IMR-90 (cell line): ENCODE data around the gene DNAJB5. TPM values are rescaled to one million over a fixed set of nuclear protein-coding genes. Genes with fewer than 3 reads are reported as not detected.

Source experiments
- ATAC-seq: fragments of 200-7000 bp; cut with Tn5 transposase; 2 replicates; pipeline ENCODE4 v1.9.1; 2020; ENCODE audit warnings: low read depth, mild to moderate bottlenecking, moderate library complexity
- BruUV-seq: library from RNA; stranded (reverse); fragments of 400-500 nt; replicated peaks from 2 replicates; lab custom pipeline; 2021; lab: Mats Ljungman, UMichigan
- CTCF ChIA-PET: fragments of 300-600 bp; formaldehyde crosslinking; extraction: SDS; loops from one replicate; lab custom pipeline; 2021; ENCODE audit warnings: antibody characterized with exemption; lab: Yijun Ruan, JAX
- POLR2A ChIA-PET: fragments of 300-600 bp; sonication (Branson Sonifier 250); formaldehyde crosslinking; loops from one replicate; lab custom pipeline; 2022; ENCODE audit warnings: antibody characterized with exemption; ENCODE audit not compliant: unreplicated experiment; lab: Charles Lee
- DNase-seq: peaks from one replicate; pipeline ENCODE4 v3.0.0; 2013
- H2AFZ ChIP-seq: replicated peaks from 2 replicates; pipeline ENCODE3; 2013; ENCODE audit warnings: low read length, mild to moderate bottlenecking; ENCODE audit not compliant: poor library complexity
- H2AK5ac ChIP-seq: 2 replicates; pipeline ENCODE4 v1.6.1; 2013; ENCODE audit warnings: low read depth, low read length, inconsistent platforms
- H2AK9ac ChIP-seq: replicated peaks from 2 replicates; pipeline ENCODE3; 2013; ENCODE audit warnings: mild to moderate bottlenecking, low read depth, low read length, moderate library complexity; ENCODE audit not compliant: poor library complexity
- H2BK120ac ChIP-seq: 2 replicates; pipeline ENCODE4 v1.6.1; 2013; ENCODE audit warnings: low read depth, low read length, inconsistent platforms
- H2BK15ac ChIP-seq: 3 replicates; pipeline ENCODE4 v1.6.1; 2013; ENCODE audit warnings: low read depth, low read length, inconsistent platforms
- H2BK20ac ChIP-seq: 2 replicates; pipeline ENCODE4 v1.6.1; 2013; ENCODE audit warnings: low read depth, mild to moderate bottlenecking, inconsistent platforms, low read length, moderate library complexity
- H2BK5ac ChIP-seq: 2 replicates; pipeline ENCODE4 v1.6.1; 2013; ENCODE audit warnings: mild to moderate bottlenecking, low read depth, low read length, inconsistent platforms; ENCODE audit not compliant: poor library complexity, severe bottlenecking
- H3K14ac ChIP-seq: replicated peaks from 2 replicates; pipeline ENCODE4 v1.6.1; 2013; ENCODE audit warnings: low read depth, low read length, inconsistent platforms
- H3K18ac ChIP-seq: 2 replicates; pipeline ENCODE4 v1.6.1; 2013; ENCODE audit warnings: low read depth, low read length, control low read depth
- H3K23ac ChIP-seq: 2 replicates; pipeline ENCODE4 v1.6.1; 2013; ENCODE audit warnings: low read depth, low read length, inconsistent platforms
- H3K27ac ChIP-seq: 2 replicates; pipeline ENCODE4 v1.5.1; 2013; ENCODE audit warnings: mild to moderate bottlenecking, control low read depth, low read length; ENCODE audit not compliant: insufficient read depth
- H3K27me3 ChIP-seq: 2 replicates; pipeline ENCODE4 v1.6.1; 2013; ENCODE audit warnings: low read length; ENCODE audit not compliant: control insufficient read depth, insufficient read depth
- H3K36me3 ChIP-seq: 2 replicates; pipeline ENCODE4 v1.6.1; 2013; ENCODE audit warnings: low read length, mixed read lengths; ENCODE audit not compliant: control insufficient read depth, insufficient read depth
- H3K4ac ChIP-seq: 2 replicates; pipeline ENCODE4 v1.6.1; 2013; ENCODE audit warnings: low read depth, low read length, inconsistent platforms
- H3K4me1 ChIP-seq: 2 replicates; pipeline ENCODE4 v1.6.1; 2013; ENCODE audit warnings: low read length, mixed read lengths; ENCODE audit not compliant: control insufficient read depth, insufficient read depth
- H3K4me2 ChIP-seq: 2 replicates; pipeline ENCODE4 v1.6.1; 2013; ENCODE audit warnings: low read depth, mild to moderate bottlenecking, control low read depth, low read length, moderate library complexity
- H3K4me3 ChIP-seq: 2 replicates; pipeline ENCODE4 v1.5.1; 2013; ENCODE audit warnings: low read depth, mild to moderate bottlenecking, control low read depth, low read length, moderate library complexity; ENCODE audit not compliant: insufficient read depth
- H3K56ac ChIP-seq: 2 replicates; pipeline ENCODE4 v1.6.1; 2013; ENCODE audit warnings: low read length, inconsistent platforms; ENCODE audit not compliant: insufficient read depth; ENCODE audit errors: extremely low read depth
- H3K79me1 ChIP-seq, 2 experiments: 2 replicates each; pipeline ENCODE4 v1.6.1; 2013; ENCODE audit warnings: low read length in 2 of 2, inconsistent platforms in 1 of 2, low read depth in 1 of 2
- H3K9ac ChIP-seq: 2 replicates; pipeline ENCODE4 v1.6.1; 2013; ENCODE audit warnings: low read depth, low read length, control low read depth
- H3K9me1 ChIP-seq: 2 replicates; pipeline ENCODE4 v1.6.1; 2013; ENCODE audit warnings: low read length, inconsistent platforms; ENCODE audit not compliant: insufficient read depth
- H3K9me3 ChIP-seq: 2 replicates; pipeline ENCODE4 v1.6.1; 2013; ENCODE audit warnings: low read length; ENCODE audit not compliant: control insufficient read depth, insufficient read depth
- H4K20me1 ChIP-seq: 2 replicates; pipeline ENCODE4 v1.6.1; 2013; ENCODE audit warnings: low read length, inconsistent platforms; ENCODE audit not compliant: insufficient read depth
- H4K5ac ChIP-seq: 2 replicates; pipeline ENCODE4 v1.6.1; 2013; ENCODE audit warnings: mild to moderate bottlenecking, low read depth, low read length, control low read depth
- H4K8ac ChIP-seq, 2 experiments: 2 replicates each; pipeline ENCODE4 v1.6.1; 2013; ENCODE audit warnings: low read depth in 2 of 2, low read length in 2 of 2, control low read depth in 1 of 2, inconsistent platforms in 1 of 2
- H4K91ac ChIP-seq: 2 replicates; pipeline ENCODE4 v1.6.1; 2013; ENCODE audit warnings: low read depth, low read length, inconsistent platforms; ENCODE audit not compliant: insufficient read depth
- BHLHE40 ChIP-seq: fragments of 150-350 bp; IDR thresholded peaks from 2 replicates; pipeline ENCODE4 v1.6.1; 2016; ENCODE audit warnings: mild to moderate bottlenecking, low read depth, low read length
- CEBPB ChIP-seq: IDR thresholded peaks from 2 replicates; pipeline ENCODE4 v1.6.1; 2012; ENCODE audit warnings: low read depth, low read length, improper control_type of control experiment
- CHD1 ChIP-seq: IDR thresholded peaks from 2 replicates; pipeline ENCODE4 v1.6.1; 2012; ENCODE audit warnings: low read depth, low read length, improper control_type of control experiment
- ELK1 ChIP-seq: fragments of 150-350 bp; IDR thresholded peaks from 2 replicates; pipeline ENCODE4 v1.6.1; 2016; ENCODE audit warnings: low read depth, mild to moderate bottlenecking, low read length, moderate library complexity, borderline replicate concordance
- FOS ChIP-seq: fragments of 150-350 bp; IDR thresholded peaks from 2 replicates; pipeline ENCODE4 v1.6.1; 2016; ENCODE audit warnings: low read depth, low read length
- MAFK ChIP-seq: IDR thresholded peaks from 2 replicates; pipeline ENCODE4 v1.6.1; 2012; ENCODE audit warnings: low read depth, low read length, improper control_type of control experiment
- MAZ ChIP-seq: IDR thresholded peaks from 2 replicates; pipeline ENCODE4 v1.6.1; 2012; ENCODE audit warnings: low read depth, mild to moderate bottlenecking, low read length, improper control_type of control experiment, moderate library complexity, borderline replicate concordance
- MXI1 ChIP-seq: IDR thresholded peaks from 2 replicates; pipeline ENCODE4 v1.6.1; 2012; ENCODE audit warnings: low read depth, mild to moderate bottlenecking, low read length, moderate library complexity, borderline replicate concordance
- NFE2L2 ChIP-seq: fragments of 150-350 bp; IDR thresholded peaks from 2 replicates; pipeline ENCODE4 v1.6.1; 2016; ENCODE audit warnings: low read depth, mild to moderate bottlenecking, low read length
- POLR2A ChIP-seq: IDR thresholded peaks from 2 replicates; pipeline ENCODE4 v1.6.1; 2012; ENCODE audit warnings: mild to moderate bottlenecking, low read depth, low read length
- RAD21 ChIP-seq: IDR thresholded peaks from 2 replicates; pipeline ENCODE4 v1.6.1; 2012; ENCODE audit warnings: low read length, improper control_type of control experiment
- RCOR1 ChIP-seq: IDR thresholded peaks from 2 replicates; pipeline ENCODE4 v1.6.1; 2012; ENCODE audit warnings: mild to moderate bottlenecking, low read length, improper control_type of control experiment; ENCODE audit not compliant: insufficient replicate concordance
- RFX5 ChIP-seq: IDR thresholded peaks from 2 replicates; pipeline ENCODE4 v1.8.0; 2012; ENCODE audit warnings: low read depth, mild to moderate bottlenecking, low read length, moderate library complexity
- SMC3 ChIP-seq: fragments of 150-350 bp; IDR thresholded peaks from 2 replicates; pipeline ENCODE4 v1.6.1; 2016; ENCODE audit warnings: low read depth, mild to moderate bottlenecking, antibody characterized with exemption, low read length, moderate library complexity
- WGBS, 2 experiments: methylation state at CpG; one replicate each; pipeline versions ENCODE4 v1.1.5 to v1.1.7; 2013; ENCODE audit warnings: missing lambda C conversion rate in 2 of 2; ENCODE audit not compliant: insufficient read length in 1 of 2; ENCODE audit errors: extremely low coverage in 2 of 2; 5-methylcytosine and 5-hydroxymethylcytosine counted together
- dilution Hi-C: fragments of 300-500 bp; cut with HindIII; formaldehyde crosslinking; loops from one replicate; pipeline ENCODE4 v1.14.3; 2018; ENCODE audit warnings: low sequenced_read_pairs; ENCODE audit not compliant: unreplicated experiment
- in situ Hi-C: fragments of 300-500 bp; cut with MboI; formaldehyde crosslinking; loops from 3 replicates; pipeline ENCODE4 v1.14.3; 2019; ENCODE audit warnings: low sequenced_read_pairs, inconsistent platforms, mixed read lengths
- intact Hi-C: fragments of 100-400 bp; cut with micrococcal nuclease; formaldehyde crosslinking; loops from 2 replicates; pipeline ENCODE4 v1.10.0; 2022
- polyA plus RNA-seq, 3 experiments: library from polyadenylated mRNA; depleted of rRNA; stranded (reverse); fragments of >200 nt; gene quantifications; 2 replicates each; pipeline ENCODE4 v1.2.3, GENCODE V29; 2012; ENCODE audit warnings: low replicate concordance in 1 of 3
- total RNA-seq: library from RNA; depleted of rRNA; stranded (reverse); fragments of >200 nt; gene quantifications from 2 replicates; pipeline ENCODE4 v1.2.3, GENCODE V29; 2012
- TF ChIP-seq, protein P1 (sequence below): fragments of 150-350 bp; IDR thresholded peaks from 2 replicates; pipeline ENCODE4 v1.6.1; 2017; ENCODE audit warnings: mild to moderate bottlenecking, antibody characterized with exemption, low read length, low read depth
- TF ChIP-seq, protein P2 (sequence below): conservative IDR thresholded peaks from 2 replicates; pipeline ENCODE4 v1.5.1; 2012; ENCODE audit warnings: mild to moderate bottlenecking, low read depth, low read length, improper control_type of control experiment

DNAJB5 gene
- total and polyA plus RNA-seq, 2 of the 4 experiments (the other 2 are of a cell fraction), result 11.4 to 14.9 TPM

DNA sequence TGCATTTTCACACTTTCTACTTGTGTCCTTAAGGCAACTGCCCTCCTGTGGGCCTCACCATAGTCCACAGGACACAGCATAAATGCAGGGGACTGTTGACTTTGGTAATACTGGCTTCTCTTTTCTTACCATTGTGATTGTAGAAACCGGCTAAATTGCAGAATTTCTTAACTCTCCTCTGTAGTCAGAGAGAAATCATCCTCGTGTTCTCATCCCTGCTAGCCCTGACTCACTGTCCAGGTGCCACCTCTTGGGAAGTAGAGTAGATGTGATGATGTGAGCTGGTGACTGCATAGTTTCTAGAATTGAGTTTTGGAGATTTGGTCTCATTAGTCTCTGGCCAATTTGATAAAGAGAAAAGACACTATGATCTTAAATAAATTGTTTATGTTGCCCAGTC is 26.0 kb upstream of the DNAJB5 start:
- no peak overlapping the region for H4K91ac ChIP-seq
- H3K18ac ChIP-seq, result no peak overlapping the region
- H3K9me1 ChIP-seq, result no peaks in the 10 kb centered on the region
- no peak overlapping the region for H3K4ac ChIP-seq
- no peak overlapping the region for H3K4me3 ChIP-seq
- no peak overlapping the region for H2BK20ac ChIP-seq
- no peak overlapping the region for H3K4me2 ChIP-seq
- DNase-seq (no peak), ATAC-seq (no peak)
- H3K14ac ChIP-seq, result no peak overlapping the region
- no CpG with 5 or more reads among the region's 2 CpGs for WGBS, 2 experiments
- ChIA-PET POLR2A (interaction anchor here (0.6 kb wide), 1 partner anchor 9 kb away, joined by 13 read pairs; no protein-coding TSS in a partner anchor), CTCF (no interaction called here)
- no peaks in the 10 kb centered on the region for H4K20me1 ChIP-seq
- H3K23ac ChIP-seq, result no peak overlapping the region
- intact Hi-C loops (loop anchor here (2.0 to 10.0 kb wide), 2 partner anchors 21 to 209 kb away; no protein-coding TSS in a partner anchor), dilution Hi-C loops (no loop called here), in situ Hi-C loops (no loop called here)
- TF ChIP-seq BHLHE40 (no peak), RCOR1 (no peak), MAFK (no peak), POLR2A (no peak), MXI1 (no peak), CHD1 (no peak), ELK1 (no peak), RFX5 (no peak), RAD21 (no peak), FOS (no peak), SMC3 (no peak), NFE2L2 (no peak), MAZ (no peak), CEBPB (no peak)
- TF ChIP-seq, protein P1, sequence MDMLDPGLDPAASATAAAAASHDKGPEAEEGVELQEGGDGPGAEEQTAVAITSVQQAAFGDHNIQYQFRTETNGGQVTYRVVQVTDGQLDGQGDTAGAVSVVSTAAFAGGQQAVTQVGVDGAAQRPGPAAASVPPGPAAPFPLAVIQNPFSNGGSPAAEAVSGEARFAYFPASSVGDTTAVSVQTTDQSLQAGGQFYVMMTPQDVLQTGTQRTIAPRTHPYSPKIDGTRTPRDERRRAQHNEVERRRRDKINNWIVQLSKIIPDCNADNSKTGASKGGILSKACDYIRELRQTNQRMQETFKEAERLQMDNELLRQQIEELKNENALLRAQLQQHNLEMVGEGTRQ, result no peak
- TF ChIP-seq, protein P2, sequence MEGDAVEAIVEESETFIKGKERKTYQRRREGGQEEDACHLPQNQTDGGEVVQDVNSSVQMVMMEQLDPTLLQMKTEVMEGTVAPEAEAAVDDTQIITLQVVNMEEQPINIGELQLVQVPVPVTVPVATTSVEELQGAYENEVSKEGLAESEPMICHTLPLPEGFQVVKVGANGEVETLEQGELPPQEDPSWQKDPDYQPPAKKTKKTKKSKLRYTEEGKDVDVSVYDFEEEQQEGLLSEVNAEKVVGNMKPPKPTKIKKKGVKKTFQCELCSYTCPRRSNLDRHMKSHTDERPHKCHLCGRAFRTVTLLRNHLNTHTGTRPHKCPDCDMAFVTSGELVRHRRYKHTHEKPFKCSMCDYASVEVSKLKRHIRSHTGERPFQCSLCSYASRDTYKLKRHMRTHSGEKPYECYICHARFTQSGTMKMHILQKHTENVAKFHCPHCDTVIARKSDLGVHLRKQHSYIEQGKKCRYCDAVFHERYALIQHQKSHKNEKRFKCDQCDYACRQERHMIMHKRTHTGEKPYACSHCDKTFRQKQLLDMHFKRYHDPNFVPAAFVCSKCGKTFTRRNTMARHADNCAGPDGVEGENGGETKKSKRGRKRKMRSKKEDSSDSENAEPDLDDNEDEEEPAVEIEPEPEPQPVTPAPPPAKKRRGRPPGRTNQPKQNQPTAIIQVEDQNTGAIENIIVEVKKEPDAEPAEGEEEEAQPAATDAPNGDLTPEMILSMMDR, result no peak
- no peak overlapping the region for H4K5ac ChIP-seq
- no peaks in the 10 kb centered on the region for H3K9me3 ChIP-seq
- H3K27ac ChIP-seq, result no peak overlapping the region
- no peak overlapping the region for H2AFZ ChIP-seq
- H3K79me1 ChIP-seq, result no peaks in the 10 kb centered on the region
- H3K27me3 ChIP-seq, result peaks cover 51% of the 10 kb centered on the region
- H2AK5ac ChIP-seq, result no peak overlapping the region
- H3K36me3 ChIP-seq, result no peaks in the 10 kb centered on the region
- H2BK15ac ChIP-seq, result no peak overlapping the region
- H3K9ac ChIP-seq, result no peak overlapping the region
- no peak overlapping the region for H2AK9ac ChIP-seq
- no peak overlapping the region for H2BK120ac ChIP-seq
- H3K56ac ChIP-seq, result no peak overlapping the region
- no TSS peak for BruUV-seq
- no peaks in the 10 kb centered on the region for H3K4me1 ChIP-seq
- no peak overlapping the region for H4K8ac ChIP-seq
- H2BK5ac ChIP-seq, result no peak overlapping the region
